GM18517 (cell line): ENCODE results near the gene ZNF25.
"Not testable (repeated sequence)": the region's sequence is repeated elsewhere in the genome, so short reads cannot be mapped to it uniquely, and the experiment has no call there.

Experiments used
- ATAC-seq: cut with Tn5 transposase; IDR thresholded peaks from one replicate; pipeline ENCODE4 v1.9.1; 2021; ENCODE audit warnings: mild to moderate bottlenecking, moderate library complexity; ENCODE audit not compliant: unreplicated experiment

Gene ZNF25

GRCh38 chr10:37948210-37948609 lies 28.2 kb downstream of the ZNF25 start:
- ATAC-seq, result no peak

GRCh38 chr10:37947526-37947925 lies 28.9 kb downstream of the ZNF25 start:
- ATAC-seq, result no peak

GRCh38 chr10:37937864-37938263 lies 38.6 kb downstream of the ZNF25 start:
- ATAC-seq, result no peak

DNA sequence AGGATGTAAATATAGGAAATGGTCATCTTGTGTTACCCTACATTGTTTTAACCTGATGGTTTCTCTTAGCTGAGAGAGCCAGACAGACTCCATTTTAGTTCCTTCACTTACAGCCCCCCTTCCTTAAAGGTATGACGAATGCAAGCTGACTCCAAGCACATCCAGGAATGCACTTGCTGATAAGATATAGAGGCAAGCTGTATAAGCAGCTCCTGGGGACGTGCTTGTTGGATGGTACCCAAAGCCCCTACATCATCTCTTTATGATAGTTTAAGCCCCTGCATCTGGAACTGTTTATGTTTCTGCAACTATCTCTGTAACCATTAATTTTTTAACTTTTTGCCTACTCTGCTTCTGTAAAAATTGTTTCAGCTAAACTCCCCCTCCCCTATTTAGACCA lies 41.7 kb downstream of the ZNF25 start:
- no peak for ATAC-seq

DNA sequence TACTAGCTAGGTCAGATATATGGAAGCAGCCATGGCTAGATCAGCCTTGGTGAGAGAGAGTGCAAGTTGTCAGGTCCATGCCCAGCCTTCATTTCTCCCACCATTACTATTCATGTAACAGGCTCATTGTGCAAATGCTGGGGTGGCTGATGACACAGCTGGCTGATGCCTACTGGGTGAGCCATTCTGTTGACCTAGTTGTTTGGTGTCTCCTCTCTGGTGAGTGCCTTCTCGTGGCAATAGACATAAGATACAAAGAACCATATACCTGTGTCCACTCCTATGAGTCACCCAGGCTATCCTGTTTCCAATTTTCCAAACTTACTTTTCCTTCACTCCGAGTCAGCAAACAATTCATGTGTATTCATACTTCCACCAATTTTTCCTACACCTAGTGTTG lies 46.0 kb downstream of the ZNF25 start:
- ATAC-seq, result no peak

- not testable (repeated sequence) for ATAC-seq
Observed at GRCh38 chr10:37908165-37908564, 68.3 kb downstream of the ZNF25 start.

- no peak for ATAC-seq
Observed at GRCh38 chr10:37906382-37906781, 70.1 kb downstream of the ZNF25 start.
